GM19438 (cell line): ENCODE data around the gene OR1J1.

Experiments
- ATAC-seq: cut with Tn5 transposase; IDR thresholded peaks from one replicate; pipeline ENCODE4 v1.9.1; 2021; ENCODE audit warnings: low read depth; ENCODE audit not compliant: unreplicated experiment

Gene OR1J1, protein sequence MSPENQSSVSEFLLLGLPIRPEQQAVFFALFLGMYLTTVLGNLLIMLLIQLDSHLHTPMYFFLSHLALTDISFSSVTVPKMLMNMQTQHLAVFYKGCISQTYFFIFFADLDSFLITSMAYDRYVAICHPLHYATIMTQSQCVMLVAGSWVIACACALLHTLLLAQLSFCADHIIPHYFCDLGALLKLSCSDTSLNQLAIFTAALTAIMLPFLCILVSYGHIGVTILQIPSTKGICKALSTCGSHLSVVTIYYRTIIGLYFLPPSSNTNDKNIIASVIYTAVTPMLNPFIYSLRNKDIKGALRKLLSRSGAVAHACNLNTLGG

DNA sequence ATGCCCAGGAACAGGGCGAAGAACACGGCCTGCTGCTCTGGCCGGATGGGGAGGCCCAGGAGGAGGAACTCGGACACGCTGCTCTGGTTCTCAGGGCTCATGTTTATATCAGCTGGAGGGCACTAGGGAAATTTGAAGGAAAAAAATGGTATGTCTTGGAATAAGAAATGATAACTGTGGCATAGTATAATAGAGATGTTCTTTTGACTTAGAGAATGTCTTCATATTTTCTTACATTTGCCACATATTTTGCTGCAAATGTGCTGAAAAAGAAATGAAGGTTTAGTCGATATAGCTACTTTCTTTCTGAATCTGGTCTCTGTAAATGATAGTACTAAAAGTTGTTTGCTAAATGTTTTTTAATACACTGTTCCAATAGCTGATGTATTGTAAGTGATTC, at the start of gene OR1J1:
OR1J1 (minus strand) TSS at position 101 of the 400 bp plus-strand sequence; CDS start at position 101, 0 bp downstream.
- ATAC-seq: no peak

DNA sequence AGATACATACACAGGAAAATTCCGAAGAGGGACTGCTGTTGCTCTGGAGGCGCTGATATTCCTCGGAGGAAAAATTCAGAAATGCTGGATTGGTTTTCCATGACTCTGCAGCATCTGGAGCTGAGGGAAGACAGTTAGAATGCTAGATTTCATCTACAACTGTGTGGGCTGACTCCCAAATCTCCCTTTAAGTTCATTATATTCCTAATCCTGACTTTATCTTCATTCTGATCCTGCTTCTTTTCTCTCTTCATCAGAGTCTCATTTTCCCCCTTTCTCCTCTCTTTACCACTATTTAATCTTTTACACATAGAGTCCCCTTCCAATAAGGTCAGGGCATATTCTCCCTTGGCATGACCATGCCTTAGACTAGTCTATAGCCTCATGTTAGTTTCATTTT, 49.5 kb upstream of the OR1J1 start, which contains the start of gene OR1N1:
OR1N1 (minus strand) TSS at position 101 of the 400 bp plus-strand sequence; CDS start at position 101, 0 bp downstream.
- no peak for ATAC-seq

DNA sequence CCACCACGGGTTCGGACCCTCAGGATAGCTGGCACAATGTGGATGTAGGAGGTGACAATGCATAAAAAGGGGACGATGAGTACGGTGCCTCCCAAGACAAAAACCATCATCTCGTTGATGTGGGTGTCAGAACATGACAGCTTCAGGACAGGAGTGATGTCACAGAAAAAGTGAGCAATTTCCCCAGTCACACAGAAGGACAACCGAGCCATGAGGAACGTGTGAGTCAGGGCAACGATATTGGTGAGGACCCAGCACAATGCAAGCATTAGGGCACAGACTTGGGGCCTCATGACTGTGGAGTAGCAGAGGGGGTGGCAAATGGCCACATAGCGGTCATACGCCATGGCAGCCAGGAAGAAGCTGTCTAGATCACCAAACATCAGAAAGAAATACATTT, 48.9 kb upstream of the OR1J1 start:
- no peak for ATAC-seq

DNA sequence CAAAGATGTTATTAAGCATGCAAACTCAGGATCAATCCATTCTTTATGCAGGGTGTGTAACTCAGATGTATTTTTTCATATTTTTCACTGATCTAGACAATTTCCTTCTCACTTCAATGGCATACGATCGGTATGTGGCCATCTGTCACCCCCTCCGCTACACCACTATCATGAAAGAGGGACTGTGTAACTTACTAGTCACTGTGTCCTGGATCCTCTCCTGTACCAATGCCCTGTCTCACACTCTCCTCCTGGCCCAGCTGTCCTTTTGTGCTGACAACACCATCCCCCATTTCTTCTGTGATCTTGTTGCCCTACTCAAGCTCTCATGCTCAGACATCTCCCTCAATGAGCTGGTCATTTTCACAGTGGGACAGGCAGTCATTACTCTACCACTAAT, 41.6 kb upstream of the OR1J1 start:
- ATAC-seq: no peak

DNA sequence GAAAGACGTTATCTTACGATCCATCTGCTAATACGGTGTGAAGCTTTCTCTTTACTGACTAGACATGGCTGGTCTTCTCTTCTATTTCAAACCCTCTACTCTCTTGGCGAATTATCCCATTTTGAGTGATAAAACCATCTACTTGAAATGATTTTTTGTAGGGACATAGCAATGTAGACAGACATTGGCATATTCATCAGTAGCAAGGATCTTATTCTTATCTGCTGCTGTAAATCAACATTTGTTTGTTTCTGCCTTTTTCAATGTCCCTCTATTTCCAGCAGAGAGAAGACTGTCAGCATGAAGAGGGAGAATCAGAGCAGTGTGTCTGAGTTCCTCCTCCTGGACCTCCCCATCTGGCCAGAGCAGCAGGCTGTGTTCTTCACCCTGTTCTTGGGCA, 41.1 kb upstream of the OR1J1 start, which contains the start of gene OR1J4:
OR1J4 (plus strand) TSS at position 301 of the 400 bp plus-strand sequence; CDS start at position 301, 0 bp downstream.
- ATAC-seq: no peak

DNA sequence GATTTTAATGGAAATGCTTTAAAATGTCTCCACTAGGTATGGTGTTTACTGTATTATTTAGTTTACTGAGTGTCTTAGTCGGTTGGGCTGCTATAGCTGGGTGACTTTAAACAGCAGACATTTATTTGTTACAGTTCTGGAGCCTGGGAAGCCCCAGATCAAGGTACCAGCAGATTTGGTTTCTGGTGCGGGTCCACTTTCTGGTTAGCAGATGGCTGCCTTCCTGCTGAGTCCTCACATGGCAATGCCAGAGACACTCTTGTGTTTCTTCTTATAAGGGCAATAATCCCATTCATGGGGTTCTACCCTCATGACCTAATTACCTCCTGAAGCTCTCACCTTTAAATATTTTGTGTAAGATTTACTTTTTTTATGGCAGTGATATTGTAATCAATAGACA, 40.5 kb upstream of the OR1J1 start:
- no peak for ATAC-seq

DNA sequence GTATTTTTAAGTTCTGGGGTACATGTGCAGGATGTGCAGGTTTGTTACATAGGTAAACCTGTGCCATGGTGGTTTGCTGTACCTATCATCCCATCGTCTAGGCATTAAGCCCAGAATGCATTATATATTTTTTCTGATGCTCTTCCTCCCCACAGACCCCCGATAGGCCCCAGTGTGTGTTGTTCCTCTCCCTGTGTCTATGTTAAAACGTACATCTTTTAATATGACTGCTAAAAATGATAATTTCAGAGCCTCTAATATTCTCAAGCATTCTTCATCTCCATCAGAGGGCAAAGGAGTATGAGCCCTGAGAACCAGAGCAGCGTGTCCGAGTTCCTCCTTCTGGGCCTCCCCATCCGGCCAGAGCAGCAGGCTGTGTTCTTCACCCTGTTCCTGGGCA, 32.8 kb upstream of the OR1J1 start, which contains the start of gene OR1J2:
OR1J2 (plus strand) TSS at position 301 of the 400 bp plus-strand sequence; CDS start at position 301, 0 bp downstream.
- no peak for ATAC-seq

DNA sequence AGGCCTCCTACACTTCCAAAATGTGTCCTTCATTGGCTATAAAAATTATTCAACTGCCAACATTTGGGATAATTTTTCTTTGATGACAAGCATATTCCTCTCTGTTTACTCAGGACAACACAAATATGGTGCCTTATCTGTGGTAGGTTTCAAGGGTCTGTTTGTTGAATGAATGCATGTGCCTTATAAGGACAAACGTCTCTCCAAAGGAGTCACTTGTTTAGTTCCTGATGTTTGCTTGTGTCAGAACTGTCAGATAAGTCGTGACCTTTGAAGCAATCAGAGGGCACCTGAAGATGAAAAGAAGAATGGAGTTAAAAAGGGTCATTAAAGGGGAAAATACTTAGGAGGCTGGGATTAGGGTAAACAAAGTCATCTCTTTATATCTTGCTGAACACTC, 29.2 kb upstream of the OR1J1 start:
- ATAC-seq: no peak

DNA sequence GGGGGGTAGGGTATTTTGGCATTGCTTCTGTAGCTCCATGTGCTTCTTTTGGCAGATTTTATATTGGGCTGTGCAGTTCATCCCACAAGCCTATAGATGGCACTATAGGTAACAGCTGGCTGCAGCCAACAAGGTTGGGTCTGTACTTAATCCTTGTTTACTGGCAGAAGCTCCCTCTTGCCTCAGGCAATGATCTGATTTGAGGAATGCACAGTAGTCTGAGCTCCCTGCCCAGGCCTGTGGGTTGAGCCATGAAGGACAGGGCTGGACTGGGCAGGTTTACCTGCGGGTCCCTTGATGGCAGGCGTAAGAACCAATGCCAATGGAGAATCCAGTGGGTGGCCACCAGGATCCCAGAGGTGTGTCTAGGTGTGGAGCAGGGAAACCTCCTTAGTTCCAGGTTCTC, 21.2 kb upstream of the OR1J1 start:
- no peak for ATAC-seq

DNA sequence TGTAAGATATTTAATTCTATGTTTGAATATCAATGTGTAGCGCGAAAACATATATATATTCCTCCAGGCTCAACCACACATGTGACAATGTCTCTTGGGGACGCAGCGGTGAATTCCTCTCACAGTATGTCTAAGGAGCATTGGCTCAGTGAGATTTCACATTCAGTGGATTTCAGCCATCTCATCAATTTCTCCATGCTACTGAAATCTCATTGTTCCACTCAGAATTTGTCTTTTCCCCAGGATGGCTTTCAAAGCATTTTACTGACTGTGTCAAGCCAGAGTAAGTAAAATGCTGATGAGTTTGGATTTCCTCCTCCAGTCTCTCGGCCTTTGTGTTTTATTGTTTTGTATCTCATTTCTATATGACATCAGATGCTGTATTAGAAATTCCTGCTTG, 1.3 kb upstream of the OR1J1 start:
- ATAC-seq: no peak

DNA sequence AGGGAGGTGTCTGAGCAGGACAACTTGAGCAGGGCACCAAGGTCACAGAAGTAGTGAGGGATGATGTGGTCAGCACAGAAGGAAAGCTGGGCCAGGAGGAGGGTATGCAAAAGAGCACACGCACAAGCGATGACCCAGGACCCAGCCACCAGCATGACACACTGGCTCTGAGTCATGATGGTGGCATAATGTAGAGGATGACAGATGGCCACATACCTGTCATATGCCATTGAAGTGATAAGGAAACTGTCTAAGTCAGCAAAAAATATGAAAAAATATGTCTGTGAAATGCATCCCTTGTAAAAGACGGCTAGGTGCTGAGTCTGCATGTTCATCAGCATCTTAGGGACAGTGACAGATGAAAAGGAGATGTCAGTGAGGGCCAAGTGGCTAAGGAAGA, 380 bp downstream of the OR1J1 start:
- ATAC-seq: no peak

DNA sequence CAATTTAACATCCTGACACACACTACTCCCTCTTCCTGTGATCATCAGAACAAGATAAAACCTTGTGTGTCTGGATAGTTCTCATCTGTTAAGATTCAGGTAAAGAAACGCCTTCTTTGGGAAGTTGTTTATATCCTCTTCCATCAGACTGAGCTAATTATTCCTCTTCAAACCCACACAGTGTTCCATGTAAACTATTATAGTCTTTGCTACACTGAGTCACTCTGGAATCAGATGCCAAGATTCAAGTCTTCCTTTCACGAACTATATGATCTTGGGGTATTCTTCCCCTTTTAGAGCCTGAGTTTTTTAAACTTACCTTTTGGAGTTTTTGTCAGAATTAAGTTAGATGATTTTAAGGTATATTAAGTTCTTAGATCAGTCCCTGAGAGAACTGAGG, 2.0 kb downstream of the OR1J1 start:
- ATAC-seq: no peak

DNA sequence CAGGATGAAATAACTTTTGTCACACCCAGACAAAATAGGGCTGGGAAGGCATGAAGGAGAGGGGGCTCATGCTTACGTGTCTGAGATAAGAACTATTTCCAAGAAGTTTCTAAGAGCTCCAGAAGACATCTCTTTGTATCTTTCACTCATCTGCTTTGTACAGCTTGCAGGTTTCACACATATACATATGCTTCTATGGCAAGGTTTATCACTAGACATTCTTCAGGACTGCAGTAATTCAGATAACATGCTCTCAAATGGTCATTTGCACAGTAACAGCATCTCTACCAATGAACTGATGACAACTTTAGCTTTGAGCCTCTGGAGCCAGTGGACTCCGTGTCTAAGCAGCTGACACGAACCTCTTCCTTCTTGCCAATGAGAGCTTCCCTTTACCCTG, 3.2 kb downstream of the OR1J1 start:
- no peak for ATAC-seq

DNA sequence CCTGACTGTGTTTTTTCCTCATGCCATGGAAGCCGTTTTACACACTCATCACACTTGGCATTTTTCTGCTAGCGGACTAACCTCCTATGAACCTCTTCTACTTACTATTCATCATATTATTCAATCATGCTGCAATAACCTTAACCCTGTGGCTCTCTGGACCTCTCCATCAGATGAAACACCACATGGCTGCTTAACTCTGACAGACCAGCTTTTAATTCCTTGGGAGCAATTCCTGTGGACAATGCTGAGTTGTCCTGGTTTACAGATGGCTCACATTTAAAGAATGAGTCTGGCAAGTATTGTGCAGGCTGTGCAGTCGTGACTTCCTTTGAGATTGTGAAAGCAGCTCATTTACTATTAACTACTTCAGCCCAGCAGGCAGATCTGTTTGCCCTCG, 9.0 kb downstream of the OR1J1 start:
- ATAC-seq: no peak

DNA sequence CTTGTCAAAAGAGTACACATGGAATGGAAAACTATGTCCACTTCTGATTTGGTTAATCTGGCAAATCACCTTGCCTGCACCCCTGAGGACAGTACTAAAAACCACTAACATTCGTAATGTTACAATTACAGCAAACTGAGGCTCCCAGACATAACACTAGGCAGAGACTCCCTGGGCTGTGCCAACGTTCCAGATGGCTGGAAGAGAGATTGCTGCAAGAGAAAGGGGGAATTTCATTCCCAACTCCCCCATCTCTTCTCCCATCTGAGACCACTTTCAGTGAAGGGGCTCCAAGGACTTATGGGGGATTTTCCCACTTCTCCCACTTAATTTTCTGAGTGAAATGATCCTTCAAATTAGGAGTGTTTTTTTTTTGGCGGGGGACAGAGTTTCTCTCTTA, 11.3 kb downstream of the OR1J1 start:
- no peak for ATAC-seq

DNA sequence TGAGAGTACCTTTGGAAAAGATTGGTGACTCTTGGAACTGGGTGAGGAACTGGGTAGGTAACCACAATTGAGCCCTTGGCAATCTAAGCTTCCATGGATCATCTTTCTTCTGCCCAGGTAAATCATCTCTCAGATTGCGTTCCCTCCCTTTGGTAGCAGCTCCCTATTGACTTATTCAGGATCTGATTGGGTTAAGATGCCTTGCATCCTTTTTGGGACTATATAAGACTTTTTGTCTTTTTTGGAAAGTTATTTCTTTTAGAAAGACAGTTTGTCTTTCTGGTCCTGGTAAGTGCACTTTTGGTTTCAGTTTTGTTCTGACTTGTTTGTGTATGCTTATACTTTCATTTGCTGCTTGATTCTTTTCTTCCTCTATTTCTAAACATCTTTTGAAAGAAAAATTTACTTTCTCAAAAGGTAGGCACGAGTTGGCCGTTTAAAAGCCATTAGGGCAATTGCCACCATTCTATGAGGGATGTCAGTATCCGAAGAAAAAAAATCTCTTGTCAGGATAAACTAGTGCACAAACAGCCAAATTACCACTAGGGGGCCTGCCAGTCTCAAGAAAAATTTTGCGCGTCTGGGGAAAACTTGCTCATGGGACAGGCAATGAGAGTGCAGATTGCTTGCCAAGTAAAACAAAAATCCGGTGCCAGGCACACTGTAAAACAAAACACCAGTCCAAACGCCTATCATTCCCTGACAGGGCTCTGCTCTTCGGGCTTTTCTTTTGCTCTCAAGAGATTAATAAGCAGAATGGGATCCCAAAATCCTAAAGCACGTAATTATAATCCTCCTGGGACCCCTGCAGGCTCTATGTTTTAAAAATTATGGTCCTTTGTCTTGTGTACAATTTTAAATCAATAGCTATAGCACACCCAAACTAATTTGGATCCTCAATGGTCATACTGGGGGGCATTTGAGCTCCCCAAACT, 12.8 kb downstream of the OR1J1 start:
- peak; percentile 70 for ATAC-seq

DNA sequence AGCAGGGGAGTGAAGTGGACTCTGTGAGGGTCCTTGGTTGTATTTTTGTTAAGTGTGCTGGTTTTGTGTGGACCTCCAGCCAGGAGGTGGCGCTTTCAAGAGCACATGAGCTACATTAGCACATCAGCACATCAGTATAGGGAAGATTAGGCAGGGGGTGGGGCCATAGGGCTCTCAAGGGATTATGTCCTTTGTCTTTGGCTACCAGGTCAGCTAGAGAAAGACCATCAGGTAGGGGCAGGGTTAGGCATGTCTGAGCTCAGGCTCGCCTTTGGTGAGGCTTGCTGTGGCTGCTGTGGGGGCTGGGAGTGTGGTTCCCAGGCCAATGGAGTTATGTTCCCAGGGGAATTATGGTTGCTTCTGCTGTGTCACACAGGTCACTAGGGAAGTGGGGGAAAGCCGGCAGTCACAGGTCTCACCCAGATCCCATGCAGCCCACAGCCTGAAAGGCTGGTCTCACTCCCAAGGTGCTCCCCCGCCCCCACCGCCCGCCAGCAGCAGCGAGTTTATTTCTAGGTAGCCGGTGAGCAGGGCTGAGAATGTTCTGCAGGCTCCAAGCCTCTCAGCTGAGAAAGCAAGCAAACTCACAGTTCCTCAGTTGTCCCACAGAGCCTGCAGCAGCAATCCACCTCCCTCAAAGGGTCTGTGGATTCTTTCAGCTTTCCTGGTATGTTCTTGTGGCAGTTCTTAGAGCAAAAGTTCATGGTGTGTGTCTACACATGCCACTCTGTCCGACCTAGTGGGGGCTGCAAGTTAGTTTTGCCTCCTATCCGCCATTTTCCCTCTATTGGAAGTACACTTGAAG, 13.7 kb downstream of the OR1J1 start:
- ATAC-seq: no peak

DNA sequence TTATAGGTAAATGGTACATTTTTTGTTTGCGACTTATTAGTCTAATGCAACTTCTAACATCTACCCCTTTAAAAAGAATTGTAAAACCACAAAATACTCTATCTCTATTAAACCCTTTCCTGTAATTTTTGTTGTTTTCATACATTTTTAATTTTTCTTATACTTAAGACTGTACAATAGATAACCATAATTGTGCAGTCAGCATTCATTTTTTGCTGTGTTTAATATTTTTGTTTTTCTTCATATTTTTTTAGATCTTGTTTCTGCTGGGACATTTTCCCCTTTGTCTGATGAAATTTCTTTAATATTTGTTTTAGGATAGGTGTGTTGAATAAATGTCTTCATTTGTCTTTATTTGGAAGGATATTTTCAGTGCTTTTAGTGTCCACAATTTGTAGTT, 19.9 kb downstream of the OR1J1 start:
- no peak for ATAC-seq

DNA sequence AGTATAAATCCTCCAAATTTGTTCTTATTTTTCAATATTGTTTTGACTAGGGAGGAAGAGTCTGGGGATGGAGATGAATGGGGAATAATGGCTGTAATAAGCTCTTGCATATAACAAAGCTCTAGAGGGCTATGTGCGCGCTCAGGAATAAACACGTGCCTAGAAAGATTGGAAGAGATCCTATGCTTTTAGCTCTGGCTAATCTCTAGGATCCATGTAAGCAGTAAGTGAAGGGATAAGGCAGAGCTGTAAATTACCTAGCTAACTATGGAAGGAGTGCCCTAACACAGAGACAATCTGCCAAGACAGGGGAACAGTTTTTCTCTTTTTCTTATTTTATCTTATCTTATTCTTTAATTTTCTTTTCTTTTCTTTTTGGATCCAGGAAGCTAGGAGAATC, 21.6 kb downstream of the OR1J1 start:
- no peak for ATAC-seq

DNA sequence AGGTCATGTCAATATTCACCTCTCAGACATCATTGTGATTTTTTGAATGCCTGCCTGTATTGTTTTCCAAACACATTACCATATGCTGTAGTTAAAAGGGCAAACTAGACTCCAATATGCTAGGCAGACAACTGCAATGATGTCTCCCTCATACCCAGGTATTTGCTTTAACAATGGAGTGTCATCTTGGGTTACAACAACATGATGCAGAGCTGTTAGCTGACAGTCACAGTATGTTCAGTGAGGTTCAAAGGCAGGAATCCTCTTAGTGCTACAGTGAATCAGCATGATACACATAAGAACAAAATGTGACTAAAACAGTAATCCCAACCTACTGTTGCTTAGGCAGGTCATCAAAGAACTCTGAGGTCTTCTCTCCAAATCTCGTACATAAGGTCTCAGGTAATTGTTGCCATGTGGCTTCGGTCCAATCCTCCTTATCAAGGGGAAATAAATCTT, 24.0 kb downstream of the OR1J1 start:
- ATAC-seq: no peak
